Left renal cortex interstitium (tissue), 4 donors: ENCODE data around the gene DNASE1L3. TPM values are rescaled to one million over a fixed set of nuclear protein-coding genes. Genes with fewer than 3 reads are reported as not detected.
"Not testable (repeated sequence)": the region's sequence is repeated elsewhere in the genome, so short reads cannot be mapped to it uniquely, and the experiment has no call there.

Experiments
- DNase-seq, 4 donors: peaks; one replicate each; pipeline ENCODE4 v3.0.0-alpha.2; 2013; ENCODE audit warnings: low read depth in 4 of 4, low spot score in 2 of 4, missing footprints in 1 of 4
- polyA plus RNA-seq, 4 donors: library from polyadenylated mRNA; unstranded; fragments of 120-200 nt; gene quantifications; one replicate each; pipeline ENCODE4 v1.2.1, GENCODE V29; 2013; ENCODE audit not compliant: insufficient read length in 4 of 4

The DNASE1L3 gene
- polyA plus RNA-seq, 4 donors = 2.5 to 19.7 (median 10.1) TPM

GRCh38 chr3:58202917-58203360 is 7.8 kb downstream of the DNASE1L3 start:
- DNase-seq = no peak

- DNase-seq = not testable (repeated sequence)
These were observed 9.3 kb downstream of the DNASE1L3 start for GRCh38 chr3:58201451-58201850.

GRCh38 chr3:58200846-58201355 is 9.9 kb downstream of the DNASE1L3 start:
- DNase-seq = no peak

- DNase-seq = no peak
These were observed 10.6 kb downstream of the DNASE1L3 start for GRCh38 chr3:58200121-58200709.

- no peak for DNase-seq
These were observed 12.0 kb downstream of the DNASE1L3 start for GRCh38 chr3:58198804-58199203.

GRCh38 chr3:58198362-58198761 is 12.4 kb downstream of the DNASE1L3 start:
- DNase-seq = no peak

- no peak for DNase-seq
These were observed 13.2 kb downstream of the DNASE1L3 start for GRCh38 chr3:58197588-58197987.

GRCh38 chr3:58193682-58194407 is 16.9 kb downstream of the DNASE1L3 start:
- no peak for DNase-seq

- no peak for DNase-seq
These were observed 18.7 kb downstream of the DNASE1L3 start for GRCh38 chr3:58192069-58192468.

- no peak for DNase-seq
These were observed 19.3 kb downstream of the DNASE1L3 start for GRCh38 chr3:58191361-58191991.

GRCh38 chr3:58190882-58191281 is 19.9 kb downstream of the DNASE1L3 start:
- no peak for DNase-seq

- no peak for DNase-seq
These were observed 20.5 kb downstream of the DNASE1L3 start for GRCh38 chr3:58190291-58190690.

- no peak for DNase-seq
These were observed 21.1 kb downstream of the DNASE1L3 start for GRCh38 chr3:58189691-58190090.

GRCh38 chr3:58188921-58189451 is 21.8 kb downstream of the DNASE1L3 start:
- DNase-seq = no peak

- DNase-seq = no peak
These were observed 22.6 kb downstream of the DNASE1L3 start for GRCh38 chr3:58188173-58188564.

- no peak for DNase-seq
These were observed 25.8 kb downstream of the DNASE1L3 start for GRCh38 chr3:58184982-58185360.

GRCh38 chr3:58184309-58184981 is 26.3 kb downstream of the DNASE1L3 start:
- no peak for DNase-seq

- no peak for DNase-seq
These were observed 26.9 kb downstream of the DNASE1L3 start for GRCh38 chr3:58183891-58184290.

GRCh38 chr3:58183221-58183620 is 27.6 kb downstream of the DNASE1L3 start:
- DNase-seq = no peak

- no peak for DNase-seq
These were observed 29.7 kb downstream of the DNASE1L3 start for GRCh38 chr3:58180940-58181587.
